GM13976 (cell line): ENCODE measurements around the gene FAM241B.

Source experiments
- DNase-seq: peaks from one replicate; pipeline ENCODE4 v3.0.0; 2012; ENCODE audit warnings: low spot score
- CTCF ChIP-seq: IDR thresholded peaks from 2 replicates; pipeline ENCODE4 v1.5.1; 2012; ENCODE audit warnings: borderline replicate concordance, mild to moderate bottlenecking; ENCODE audit not compliant: insufficient read depth; ENCODE audit errors: extremely low read depth, missing control alignments, control extremely low read depth
- in situ Hi-C: fragments of 300-500 bp; cut with MboI; formaldehyde crosslinking; loops from one replicate; pipeline ENCODE4 v1.12.0; 2022; ENCODE audit warnings: low sequenced_read_pairs, mixed read lengths, inconsistent platforms; ENCODE audit not compliant: unreplicated experiment

Gene FAM241B

GRCh38 chr10:69657866-69658265, 27.8 kb downstream of the FAM241B start:
- in situ Hi-C loops, result no loop called here
- no peak for TF ChIP-seq CTCF
- DNase-seq, result no peak

- in situ Hi-C loops, result no loop called here
- no peak for DNase-seq
- TF ChIP-seq CTCF, result no peak
Observed at GRCh38 chr10:69659241-69660038, 29.4 kb downstream of the FAM241B start.

- in situ Hi-C loops, result no loop called here
- no peak for DNase-seq
- TF ChIP-seq CTCF, result no peak
Observed at GRCh38 chr10:69660296-69660695, 30.2 kb downstream of the FAM241B start.

- TF ChIP-seq CTCF, result no peak
- in situ Hi-C loops, result no loop called here
- no peak for DNase-seq
Observed at GRCh38 chr10:69661414-69662172, 31.5 kb downstream of the FAM241B start.

- TF ChIP-seq CTCF, result no peak
- in situ Hi-C loops, result no loop called here
- DNase-seq, result no peak
Observed at GRCh38 chr10:69662173-69662877, 32.3 kb downstream of the FAM241B start.

- no peak for TF ChIP-seq CTCF
- in situ Hi-C loops, result no loop called here
- no peak for DNase-seq
Observed at GRCh38 chr10:69662901-69663300, 32.9 kb downstream of the FAM241B start.
